Stimulated activated CD4-positive, alpha-beta T cell treated with anti-CD3 and anti-CD28 coated beads, Interleukin-15, amount 100 ng/mL, for 1 hour (primary cell): ENCODE data around the gene KIF2C.
"Not testable (repeated sequence)": the region's sequence is repeated elsewhere in the genome, so short reads cannot be mapped to it uniquely, and the experiment has no call there.

Experiments
- DNase-seq, 2 donors: peaks; one replicate each; pipeline ENCODE4 v3.0.0-alpha.2; 2020; ENCODE audit warnings: low read depth in 1 of 2, low spot score in 1 of 2

Gene KIF2C

GRCh38 chr1:44718091-44718490 is 21.5 kb upstream of the KIF2C start:
- no peak for DNase-seq

- DNase-seq = no peak
These were observed 20.3 kb upstream of the KIF2C start for GRCh38 chr1:44719318-44719717.

DNA sequence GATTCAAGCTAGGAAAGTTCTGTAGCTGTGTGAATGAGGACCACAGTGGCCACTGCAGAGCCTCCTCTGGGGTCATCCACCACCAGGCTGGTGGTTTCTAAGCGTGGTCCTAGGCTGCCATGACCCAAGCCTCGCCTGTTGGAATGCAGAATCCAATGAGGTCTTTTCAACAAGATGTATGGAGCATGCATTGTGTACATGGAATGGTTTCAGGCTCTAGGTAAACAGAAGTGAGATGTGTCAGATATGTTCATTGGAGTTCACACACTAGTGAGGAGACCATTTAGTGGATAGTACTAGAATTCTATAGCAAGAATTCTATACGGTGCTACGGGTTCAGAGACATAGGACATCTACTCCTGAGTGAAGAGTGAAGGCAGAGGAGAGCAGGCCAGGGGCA is 19.4 kb upstream of the KIF2C start:
- no peak for DNase-seq

- DNase-seq = peak; percentile 42 to 55
These were observed 17.9 kb upstream of the KIF2C start for GRCh38 chr1:44721485-44722361.

GRCh38 chr1:44723064-44723463 is 16.6 kb upstream of the KIF2C start:
- no peak for DNase-seq

- DNase-seq = peak in 1 of 2 donors; percentile 31
These were observed 15.9 kb upstream of the KIF2C start for GRCh38 chr1:44723496-44724295.

GRCh38 chr1:44724296-44724954 is 15.2 kb upstream of the KIF2C start:
- DNase-seq = no peak

- DNase-seq = no peak
These were observed 14.5 kb upstream of the KIF2C start for GRCh38 chr1:44724955-44725698.

DNA sequence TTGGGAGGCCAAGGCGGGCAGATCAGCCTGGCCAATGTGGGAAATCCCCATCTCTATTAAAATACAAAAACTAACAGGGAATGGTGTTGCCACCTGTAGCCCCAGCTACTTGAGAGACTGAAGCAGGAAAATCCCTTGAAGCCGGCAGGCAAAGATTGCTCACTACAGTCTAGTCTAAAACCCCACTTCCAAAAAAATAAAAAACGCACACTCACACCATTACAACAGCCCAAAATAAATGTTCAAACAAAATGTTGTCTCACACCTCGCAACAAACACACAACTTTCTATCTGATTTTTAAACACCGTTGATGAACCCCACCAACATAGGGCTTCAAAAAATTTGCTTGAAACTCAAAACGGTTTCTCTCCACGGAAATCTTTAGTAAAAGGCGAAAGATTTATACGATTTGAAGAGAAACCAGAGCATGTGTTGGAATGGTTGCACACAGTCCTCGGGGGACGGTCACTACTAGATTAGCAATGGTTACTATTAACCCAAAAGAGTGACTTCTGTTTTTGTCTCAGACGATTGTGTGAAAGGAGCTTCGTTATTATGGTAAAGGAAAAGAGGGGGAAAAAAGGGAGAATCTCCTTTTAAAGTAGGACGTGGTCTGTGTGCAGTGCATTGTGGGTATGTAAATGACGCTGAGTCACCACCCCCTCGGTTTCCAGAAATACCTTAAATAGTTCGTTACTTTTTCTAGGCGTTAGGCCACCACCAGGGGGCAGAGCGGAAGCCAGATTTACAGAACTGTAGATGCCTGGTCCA is 8.7 kb upstream of the KIF2C start, which contains the start of gene RNU5D-1:
RNU5D-1 (minus strand) TSS at position 430 of the 772 bp plus-strand sequence.
- peak; percentile 88 for DNase-seq

GRCh38 chr1:44733365-44733764 is 6.3 kb upstream of the KIF2C start:
- DNase-seq = no peak

- DNase-seq = no peak
These were observed 5.9 kb upstream of the KIF2C start for GRCh38 chr1:44733784-44734183.

DNA sequence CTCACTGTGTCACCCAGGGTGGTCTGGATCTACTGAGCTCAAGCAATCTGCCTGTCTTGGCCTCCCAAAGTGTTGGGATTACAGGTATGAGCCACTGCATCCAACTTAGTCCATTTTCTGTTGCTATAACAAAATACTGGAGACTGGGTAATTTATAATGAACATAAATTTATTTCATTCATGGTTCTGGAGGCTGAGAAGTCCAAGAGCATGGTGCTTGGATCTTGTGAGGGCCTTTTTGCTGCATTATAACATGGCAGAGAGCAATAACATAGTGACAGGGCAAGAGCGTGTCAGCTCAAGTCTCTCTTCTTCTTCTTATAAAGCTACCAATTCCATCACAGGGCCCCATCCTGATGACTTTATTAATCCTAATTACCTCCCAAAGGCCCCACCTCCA is 3.6 kb upstream of the KIF2C start:
- no peak for DNase-seq

GRCh38 chr1:44738953-44739306 is 707 bp upstream of the KIF2C start:
- not testable (repeated sequence) for DNase-seq

GRCh38 chr1:44740179-44740617 is 561 bp downstream of the KIF2C start:
- no peak for DNase-seq

DNA sequence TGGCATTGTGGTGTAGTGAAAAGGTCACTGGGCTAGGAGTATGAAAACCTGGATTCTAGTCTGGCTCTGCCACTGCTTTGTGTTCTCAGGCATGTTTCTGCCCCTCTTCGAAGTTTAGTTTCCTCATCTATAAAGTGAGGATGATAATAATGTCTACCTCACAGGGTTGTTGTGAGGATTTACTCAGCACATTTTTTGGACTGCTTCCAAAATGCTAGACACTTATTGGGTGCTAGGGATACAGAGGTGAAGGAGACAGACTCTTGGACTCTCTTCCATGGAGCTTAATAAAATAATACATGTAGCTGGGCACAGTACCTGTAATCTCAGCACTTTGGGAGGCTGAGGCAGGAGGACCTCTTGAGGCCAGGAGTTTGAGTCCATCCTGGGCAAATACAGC is 3.6 kb downstream of the KIF2C start:
- no peak for DNase-seq

DNA sequence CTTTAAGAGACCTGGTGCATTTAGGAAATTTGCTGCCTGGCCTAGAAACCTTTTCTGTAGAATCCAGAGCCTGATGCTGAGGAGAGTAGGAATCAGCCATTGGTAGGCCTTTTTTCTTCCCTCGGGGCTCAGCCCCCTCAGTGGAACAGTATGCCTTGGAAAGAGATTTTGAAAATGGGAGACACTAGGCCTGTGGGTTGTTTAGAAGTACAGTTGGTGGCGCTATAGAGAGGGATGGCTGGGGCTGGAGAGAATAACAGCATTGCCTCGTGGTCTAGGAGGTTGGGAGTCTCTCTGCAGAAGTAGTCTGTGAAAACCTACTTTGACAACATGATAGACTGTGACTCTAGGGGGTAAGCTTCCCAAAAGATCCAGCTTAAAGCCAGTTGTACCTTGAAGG is 8.2 kb downstream of the KIF2C start:
- DNase-seq = no peak

GRCh38 chr1:44757420-44757819 is 17.8 kb downstream of the KIF2C start:
- no peak for DNase-seq

DNA sequence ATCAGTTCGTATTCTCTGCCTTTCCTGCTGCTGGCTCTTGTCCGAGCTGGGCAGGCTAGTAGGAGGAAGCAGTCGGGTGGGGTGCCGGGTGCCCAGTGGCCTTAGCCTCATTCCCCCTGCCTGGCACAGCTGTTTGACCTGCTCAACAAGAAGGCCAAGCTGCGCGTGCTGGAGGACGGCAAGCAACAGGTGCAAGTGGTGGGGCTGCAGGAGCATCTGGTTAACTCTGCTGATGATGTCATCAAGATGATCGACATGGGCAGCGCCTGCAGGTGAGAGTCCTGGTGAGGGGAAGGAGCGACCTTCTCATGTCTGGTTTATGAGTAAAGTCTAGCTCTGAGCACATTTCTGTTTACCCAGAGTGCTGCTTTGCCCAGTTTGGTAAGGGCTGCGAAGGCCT is 19.4 kb downstream of the KIF2C start:
- DNase-seq = no peak

DNA sequence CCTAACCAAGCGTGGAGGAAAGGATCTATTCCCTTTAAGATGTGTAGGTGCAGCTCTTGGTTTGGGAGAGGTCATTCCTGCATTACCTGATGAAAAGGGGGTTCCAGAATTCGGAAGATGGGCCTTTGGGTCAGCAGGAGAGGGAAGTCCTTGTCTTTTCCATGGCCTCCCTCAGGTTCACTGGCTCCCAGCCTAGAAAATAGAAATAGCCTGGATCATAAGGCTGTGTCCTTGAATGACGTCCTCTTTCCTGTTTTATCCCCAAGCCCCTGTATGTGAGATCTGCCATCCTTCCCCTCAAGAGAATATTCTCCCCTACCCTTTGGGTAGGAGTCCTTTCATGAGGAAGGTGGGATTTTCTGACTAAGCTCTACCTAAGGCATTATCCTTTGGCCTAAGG is 21.2 kb downstream of the KIF2C start:
- DNase-seq = no peak

GRCh38 chr1:44766421-44766820 is 26.8 kb downstream of the KIF2C start:
- not testable (repeated sequence) for DNase-seq
